Mesendoderm (in vitro differentiated cells): ENCODE measurements around the gene ATR.
"Not testable (repeated sequence)": the region's sequence is repeated elsewhere in the genome, so short reads cannot be mapped to it uniquely, and the experiment has no call there.

ENCODE experiments used
- DNase-seq: peaks from one replicate; pipeline ENCODE4 v3.0.0; 2013
- H2AK5ac ChIP-seq: 2 replicates; pipeline ENCODE4 v1.6.1; 2013; ENCODE audit warnings: low read length, inconsistent platforms
- H2BK120ac ChIP-seq: 2 replicates; pipeline ENCODE4 v1.6.1; 2013; ENCODE audit warnings: low read depth, mild to moderate bottlenecking, low read length, moderate library complexity, mixed read lengths
- H2BK15ac ChIP-seq: replicated peaks from 2 replicates; pipeline ENCODE4 v1.6.1; 2013; ENCODE audit warnings: low read depth, mild to moderate bottlenecking, moderate library complexity
- H2BK5ac ChIP-seq: 2 replicates; pipeline ENCODE4 v1.6.1; 2013; ENCODE audit warnings: low read length, inconsistent platforms
- H3K18ac ChIP-seq: 2 replicates; pipeline ENCODE4 v1.6.1; 2013; ENCODE audit warnings: mild to moderate bottlenecking, low read length, mixed read lengths
- H3K23ac ChIP-seq: one replicate; pipeline ENCODE4 v1.6.1; 2013; ENCODE audit warnings: low read length
- H3K27ac ChIP-seq: 2 replicates; pipeline ENCODE4 v1.5.1; 2013; ENCODE audit warnings: low read depth, mild to moderate bottlenecking, inconsistent platforms, low read length, moderate library complexity
- H3K27me3 ChIP-seq: 2 replicates; pipeline ENCODE4 v1.6.1; 2013; ENCODE audit warnings: low read length, control low read depth, mild to moderate bottlenecking, inconsistent platforms; ENCODE audit not compliant: insufficient read depth, poor library complexity
- H3K36me3 ChIP-seq: 2 replicates; pipeline ENCODE4 v1.6.1; 2013; ENCODE audit warnings: low read length, inconsistent platforms; ENCODE audit not compliant: control insufficient read depth, insufficient read depth
- H3K4ac ChIP-seq: one replicate; pipeline ENCODE4 v1.6.1; 2013; ENCODE audit warnings: low read depth, mild to moderate bottlenecking, low read length, moderate library complexity
- H3K4me1 ChIP-seq: 2 replicates; pipeline ENCODE4 v1.6.1; 2013; ENCODE audit warnings: low read depth, low read length, inconsistent platforms; ENCODE audit not compliant: control insufficient read depth
- H3K4me2 ChIP-seq: 2 replicates; pipeline ENCODE4 v1.6.1; 2013; ENCODE audit warnings: low read length
- H3K4me3 ChIP-seq: 2 replicates; pipeline ENCODE4 v1.5.1; 2013; ENCODE audit warnings: mild to moderate bottlenecking, low read length
- H3K56ac ChIP-seq: one replicate; pipeline ENCODE4 v1.6.1; 2013; ENCODE audit warnings: low read length
- H3K79me1 ChIP-seq: 2 replicates; pipeline ENCODE4 v1.6.1; 2013; ENCODE audit warnings: low read length, inconsistent platforms
- H3K79me2 ChIP-seq: 2 replicates; pipeline ENCODE4 v1.6.1; 2013; ENCODE audit warnings: mild to moderate bottlenecking, low read length; ENCODE audit not compliant: control insufficient read depth, insufficient read depth
- H3K9ac ChIP-seq: 2 replicates; pipeline ENCODE4 v1.6.1; 2013; ENCODE audit warnings: low read length, inconsistent platforms
- H4K5ac ChIP-seq: one replicate; pipeline ENCODE4 v1.6.1; 2013; ENCODE audit warnings: low read length
- H4K8ac ChIP-seq: one replicate; pipeline ENCODE4 v1.6.1; 2013; ENCODE audit warnings: low read depth, mild to moderate bottlenecking, control low read depth, low read length, moderate library complexity
- whole genome bisulfite sequencing: extraction: QIAGEN DNeasy Blood & Tissue Kit; methylation state at CpG from one replicate; pipeline ENCODE4 v1.1.7; 2013; ENCODE audit warnings: low lambda C conversion rate, missing lambda C conversion rate; ENCODE audit not compliant: insufficient coverage; ENCODE audit errors: extremely low coverage; 5-methylcytosine and 5-hydroxymethylcytosine counted together

Gene ATR

DNA sequence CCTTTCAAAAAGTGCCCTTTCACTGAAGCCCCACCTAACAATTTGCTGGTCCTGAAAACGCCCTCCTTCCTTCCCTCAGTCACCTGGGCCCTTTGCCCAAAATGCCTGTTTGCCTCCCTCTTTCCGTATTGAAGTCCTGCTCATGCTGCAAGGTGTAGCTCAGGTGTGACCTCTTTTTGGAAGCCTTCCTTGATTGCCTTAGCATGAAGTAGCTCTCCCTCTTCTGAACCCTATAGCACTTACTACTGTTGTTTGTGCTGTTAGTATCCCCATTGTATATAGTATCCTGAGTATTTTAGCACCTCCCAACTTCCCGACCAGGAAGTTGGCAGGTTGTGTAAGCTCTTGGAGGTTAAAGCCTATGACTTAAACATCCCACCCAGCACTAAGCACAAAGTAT, 19.4 kb upstream of the ATR start:
- H2AK5ac ChIP-seq, result no peak overlapping the region
- no peak for DNase-seq
- no peaks in the 10 kb centered on the region for H3K79me2 ChIP-seq
- H3K56ac ChIP-seq, result no peak overlapping the region
- H3K4ac ChIP-seq, result no peak overlapping the region
- H3K4me1 ChIP-seq, result peaks cover 2% of the 10 kb centered on the region
- no peaks in the 10 kb centered on the region for H3K36me3 ChIP-seq
- H2BK5ac ChIP-seq, result no peak overlapping the region
- H3K4me3 ChIP-seq, result no peak overlapping the region
- no peak overlapping the region for H3K23ac ChIP-seq
- H3K27me3 ChIP-seq, result no peaks in the 10 kb centered on the region
- H3K18ac ChIP-seq, result no peak overlapping the region
- H4K8ac ChIP-seq, result no peak overlapping the region
- H3K9ac ChIP-seq, result no peak overlapping the region
- H3K27ac ChIP-seq, result no peak overlapping the region
- H3K4me2 ChIP-seq, result no peak overlapping the region
- no peaks in the 10 kb centered on the region for H3K79me1 ChIP-seq
- H4K5ac ChIP-seq, result no peak overlapping the region
- H2BK15ac ChIP-seq, result no peak overlapping the region
- no CpG with 5 or more reads among the region's 3 CpGs for WGBS
- no peak overlapping the region for H2BK120ac ChIP-seq

DNA sequence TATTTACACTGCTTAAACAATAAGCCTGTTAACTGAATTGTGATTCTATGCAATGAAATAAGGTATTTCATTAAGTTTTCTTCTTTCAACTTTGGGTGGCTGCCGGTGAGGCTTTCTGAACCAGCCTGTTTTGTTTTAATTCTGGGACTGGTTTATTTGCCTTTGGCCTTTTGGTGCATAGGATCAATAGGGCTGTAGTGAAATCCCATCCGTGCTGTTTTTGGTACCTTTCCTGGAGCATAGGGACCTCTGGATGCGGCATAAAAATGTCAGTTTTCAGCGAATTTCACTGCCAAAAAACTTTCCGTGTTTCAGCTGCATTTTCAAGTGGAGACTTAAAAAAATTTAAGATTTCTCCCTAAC, 18.2 kb upstream of the ATR start:
- Histone ChIP-seq H2BK15ac (no peak overlapping the region), H3K23ac (no peak overlapping the region), H3K4me2 (peak overlapping the region; percentile 87), H3K27me3 (no peaks in the 10 kb centered on the region), H4K8ac (no peak overlapping the region), H3K27ac (no peak overlapping the region), H3K56ac (peak overlapping the region; percentile 91), H3K79me2 (no peaks in the 10 kb centered on the region), H3K79me1 (no peaks in the 10 kb centered on the region), H2BK5ac (no peak overlapping the region), H3K4me3 (peak overlapping the region; percentile 88), H3K9ac (peak overlapping the region; percentile 82), H2BK120ac (no peak overlapping the region), H2AK5ac (no peak overlapping the region), H3K36me3 (no peaks in the 10 kb centered on the region), H3K18ac (no peak overlapping the region), H4K5ac (no peak overlapping the region), H3K4me1 (peaks cover 2% of the 10 kb centered on the region), H3K4ac (no peak overlapping the region)
- no peak for DNase-seq
- no CpG with 5 or more reads among the region's 5 CpGs for WGBS

DNA sequence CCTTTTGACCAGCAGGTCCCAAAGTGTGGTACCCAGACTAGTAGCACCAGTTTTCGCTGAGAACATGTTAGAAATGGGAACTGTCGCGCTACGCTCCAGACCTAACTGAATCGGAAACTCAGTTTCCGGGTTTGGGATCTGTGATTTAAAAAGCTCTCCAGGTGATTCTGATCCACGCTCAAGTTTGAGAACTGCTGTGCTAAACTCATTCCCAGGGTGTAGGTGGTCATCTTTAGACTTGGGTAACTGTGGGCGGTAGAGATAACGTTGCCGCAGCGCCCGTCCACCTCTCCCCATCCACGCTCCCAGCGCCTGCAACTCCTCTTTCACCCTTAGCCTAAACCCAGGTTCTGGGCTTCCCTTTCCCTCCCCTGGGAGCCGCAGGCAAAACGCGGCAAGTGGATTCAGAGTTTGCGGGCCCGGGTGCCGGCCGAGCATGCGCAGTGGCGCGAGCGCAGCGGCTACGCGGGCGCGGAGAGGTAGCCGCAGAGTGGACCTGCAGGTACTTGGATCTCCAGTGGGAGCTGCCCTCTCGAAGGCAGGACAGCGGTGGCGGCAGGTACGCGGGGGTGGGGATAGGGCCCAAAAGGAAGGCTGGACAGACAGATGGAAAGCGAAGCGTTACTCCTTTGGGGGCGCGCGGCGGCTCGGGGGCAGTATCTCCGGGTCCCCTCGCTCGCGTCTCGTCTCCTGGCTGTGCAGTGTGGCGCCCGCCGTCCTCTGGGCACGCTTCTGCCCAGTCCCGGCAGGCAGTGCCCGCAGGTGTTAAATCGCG, 17.6 kb upstream of the ATR start, which contains the start of gene PLS1:
Gene PLS1 (plus strand): TSS at position 443 of the 775 bp plus-strand sequence. CDS start 67,845 bp downstream, outside the sequence.
- H3K23ac ChIP-seq, result no peak within 1 kb of the TSS
- no peaks in the 10 kb centered on the region for H3K27me3 ChIP-seq
- no peak within 1 kb of the TSS for H2BK5ac ChIP-seq
- no peak within 1 kb of the TSS for H4K5ac ChIP-seq
- no CpG with 5 or more reads among the region's 56 CpGs for WGBS
- peak within 1 kb of the TSS; percentile 88 for H3K4me3 ChIP-seq
- peak within 1 kb of the TSS; percentile 87 for H3K4me2 ChIP-seq
- H2BK15ac ChIP-seq, result no peak within 1 kb of the TSS
- peak within 1 kb of the TSS; percentile 82 for H3K9ac ChIP-seq
- no peak within 1 kb of the TSS for H3K4ac ChIP-seq
- H3K36me3 ChIP-seq, result no peaks in the 10 kb centered on the region
- DNase-seq, result peak; percentile 92
- no peak within 1 kb of the TSS for H3K18ac ChIP-seq
- peak within 1 kb of the TSS; percentile 91 for H3K56ac ChIP-seq
- H2AK5ac ChIP-seq, result no peak within 1 kb of the TSS
- peaks cover 2% of the 10 kb centered on the region for H3K4me1 ChIP-seq
- no peak within 1 kb of the TSS for H4K8ac ChIP-seq
- no peak within 1 kb of the TSS for H3K27ac ChIP-seq
- H2BK120ac ChIP-seq, result no peak within 1 kb of the TSS
- no peaks in the 10 kb centered on the region for H3K79me2 ChIP-seq
- no peaks in the 10 kb centered on the region for H3K79me1 ChIP-seq

DNA sequence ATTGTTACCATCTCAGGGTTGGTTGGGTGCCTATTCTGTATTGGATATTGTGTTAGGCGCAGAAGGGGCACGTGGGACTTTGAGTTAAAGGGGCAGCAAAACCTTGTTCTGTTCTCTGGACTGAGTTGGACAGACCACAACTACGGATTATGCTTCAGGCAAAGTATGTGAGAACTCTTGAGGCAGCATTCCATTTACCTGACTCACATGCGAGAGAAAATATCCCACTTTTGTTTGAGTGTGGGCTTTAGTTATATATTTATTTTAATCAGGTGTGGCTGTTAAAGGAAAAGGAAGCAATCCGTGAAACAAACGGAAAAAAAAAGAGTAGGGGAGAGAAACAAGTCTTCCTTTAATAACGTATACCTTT, 17.0 kb upstream of the ATR start:
- peak overlapping the region; percentile 49 for H3K4me2 ChIP-seq
- H4K8ac ChIP-seq, result no peak overlapping the region
- H3K27ac ChIP-seq, result no peak overlapping the region
- peaks cover 2% of the 10 kb centered on the region for H3K4me1 ChIP-seq
- H3K79me2 ChIP-seq, result no peaks in the 10 kb centered on the region
- no peak overlapping the region for H4K5ac ChIP-seq
- no peak overlapping the region for H3K4ac ChIP-seq
- H3K36me3 ChIP-seq, result no peaks in the 10 kb centered on the region
- DNase-seq, result peak; percentile 59
- H3K4me3 ChIP-seq, result peak overlapping the region; percentile 52
- H3K23ac ChIP-seq, result no peak overlapping the region
- H2AK5ac ChIP-seq, result no peak overlapping the region
- H3K79me1 ChIP-seq, result no peaks in the 10 kb centered on the region
- H2BK120ac ChIP-seq, result no peak overlapping the region
- no peaks in the 10 kb centered on the region for H3K27me3 ChIP-seq
- no peak overlapping the region for H2BK5ac ChIP-seq
- H3K18ac ChIP-seq, result no peak overlapping the region
- H2BK15ac ChIP-seq, result no peak overlapping the region
- WGBS, result no CpG with 5 or more reads among the region's 7 CpGs
- H3K9ac ChIP-seq, result peak overlapping the region; percentile 62
- H3K56ac ChIP-seq, result peak overlapping the region; percentile 73

DNA sequence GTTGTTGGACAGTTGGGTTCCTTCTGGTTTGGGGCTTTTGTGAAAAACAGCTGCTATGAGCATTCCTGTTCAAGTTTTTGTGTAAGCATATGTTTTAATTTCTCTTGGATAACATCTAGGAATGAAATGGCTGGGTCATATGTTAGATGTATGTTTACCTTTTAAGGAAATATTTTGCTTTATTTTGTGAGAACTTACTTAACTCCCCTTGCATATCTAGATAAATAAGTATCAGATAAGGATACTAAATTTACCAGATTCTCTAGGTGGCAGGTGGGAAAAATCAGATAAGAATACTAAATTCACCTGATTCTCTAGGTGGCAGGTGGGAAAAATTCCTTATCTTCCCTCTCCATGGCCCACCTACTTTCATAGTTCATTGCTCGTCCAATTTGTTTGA, 16.6 kb upstream of the ATR start:
- no peak overlapping the region for H2BK15ac ChIP-seq
- no peak for DNase-seq
- no peak overlapping the region for H3K9ac ChIP-seq
- H2BK120ac ChIP-seq, result no peak overlapping the region
- no peaks in the 10 kb centered on the region for H3K36me3 ChIP-seq
- no peak overlapping the region for H4K8ac ChIP-seq
- H3K18ac ChIP-seq, result no peak overlapping the region
- H3K4me2 ChIP-seq, result no peak overlapping the region
- peaks cover 2% of the 10 kb centered on the region for H3K4me1 ChIP-seq
- WGBS, result no CpG with 5 or more reads among the region's 1 CpG
- H3K27ac ChIP-seq, result no peak overlapping the region
- H3K23ac ChIP-seq, result no peak overlapping the region
- H3K4me3 ChIP-seq, result no peak overlapping the region
- no peaks in the 10 kb centered on the region for H3K79me1 ChIP-seq
- H3K4ac ChIP-seq, result no peak overlapping the region
- no peak overlapping the region for H2BK5ac ChIP-seq
- no peaks in the 10 kb centered on the region for H3K27me3 ChIP-seq
- no peak overlapping the region for H2AK5ac ChIP-seq
- no peak overlapping the region for H4K5ac ChIP-seq
- H3K79me2 ChIP-seq, result no peaks in the 10 kb centered on the region
- H3K56ac ChIP-seq, result no peak overlapping the region

DNA sequence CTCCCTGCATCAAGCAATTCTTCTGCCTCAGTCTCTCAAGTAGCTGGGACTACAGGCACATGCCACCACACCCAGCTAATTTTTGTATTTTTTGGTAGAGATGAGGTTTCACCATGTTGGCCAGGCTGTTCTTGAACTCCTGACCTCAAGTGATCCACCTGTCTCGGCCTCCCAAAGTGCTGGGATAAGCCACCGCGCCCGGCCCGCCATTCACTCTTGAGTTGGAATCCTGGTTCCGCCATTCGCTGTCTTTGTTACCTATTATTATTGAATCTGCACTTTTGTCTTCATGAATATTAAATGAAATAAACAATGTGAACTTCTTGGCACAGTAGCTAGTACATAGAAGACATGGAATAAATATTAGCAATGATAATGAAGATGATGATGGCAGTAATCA, 13.7 kb upstream of the ATR start:
- not testable (repeated sequence) for H3K23ac ChIP-seq, H3K56ac ChIP-seq, H3K18ac ChIP-seq, H3K4ac ChIP-seq, H2BK120ac ChIP-seq, H3K4me2 ChIP-seq, H3K4me1 ChIP-seq, H3K27me3 ChIP-seq, H3K36me3 ChIP-seq, H3K9ac ChIP-seq, H3K79me1 ChIP-seq, H3K4me3 ChIP-seq, H2AK5ac ChIP-seq, DNase-seq, H2BK5ac ChIP-seq, H3K79me2 ChIP-seq, H4K8ac ChIP-seq, H3K27ac ChIP-seq, H4K5ac ChIP-seq, H2BK15ac ChIP-seq
- WGBS, result no CpG with 5 or more reads among the region's 7 CpGs
